Kidney epithelial cell (primary cell): ENCODE results near the gene MYOCD. TPM values are rescaled to one million over a fixed set of nuclear protein-coding genes. Genes with fewer than 3 reads are reported as not detected.

ENCODE experiments used
- DNase-seq: peaks from one replicate; pipeline ENCODE4 v3.0.0-alpha.2; 2010; ENCODE audit warnings: low read depth
- H3K27me3 ChIP-seq: 2 replicates; pipeline ENCODE4 v1.6.0; 2011; ENCODE audit warnings: low read length; ENCODE audit not compliant: control insufficient read depth, insufficient read depth
- H3K36me3 ChIP-seq: 2 replicates; pipeline ENCODE4 v1.5.1; 2011; ENCODE audit warnings: low read length; ENCODE audit not compliant: control insufficient read depth, insufficient read depth
- H3K4me3 ChIP-seq: 2 replicates; pipeline ENCODE4 v1.5.1; 2011; ENCODE audit warnings: low read depth, mild to moderate bottlenecking, control low read depth, low read length
- CTCF ChIP-seq: IDR thresholded peaks from 2 replicates; pipeline ENCODE4 v1.5.1; 2011; ENCODE audit warnings: mild to moderate bottlenecking, moderate library complexity, low read length, control low read depth, inconsistent platforms; ENCODE audit not compliant: insufficient read depth, poor library complexity, severe bottlenecking
- total RNA-seq: library from RNA; depleted of rRNA; stranded (reverse); fragments of >200 nt; gene quantifications from 2 replicates; pipeline ENCODE4 v1.2.3, GENCODE V29; 2015

The MYOCD gene
- total RNA-seq, 1 donor from 2014 or later, result 2.1 TPM

- Histone ChIP-seq H3K4me3 (no peak overlapping the region), H3K36me3 (no peaks in the 10 kb centered on the region), H3K27me3 (no peaks in the 10 kb centered on the region)
- no peak for TF ChIP-seq CTCF
- no peak for DNase-seq
Observed at GRCh38 chr17:12736526-12736925, 70.8 kb downstream of the MYOCD start.

GRCh38 chr17:12737740-12738469 is 72.2 kb downstream of the MYOCD start:
- no peaks in the 10 kb centered on the region for H3K27me3 ChIP-seq
- no peak overlapping the region for H3K4me3 ChIP-seq
- DNase-seq, result no peak
- no peak for TF ChIP-seq CTCF
- no peaks in the 10 kb centered on the region for H3K36me3 ChIP-seq

GRCh38 chr17:12738624-12739023 is 72.9 kb downstream of the MYOCD start:
- no peak for DNase-seq
- Histone ChIP-seq H3K36me3 (no peaks in the 10 kb centered on the region), H3K4me3 (no peak overlapping the region), H3K27me3 (no peaks in the 10 kb centered on the region)
- TF ChIP-seq CTCF, result no peak

GRCh38 chr17:12739500-12739899 is 73.8 kb downstream of the MYOCD start:
- Histone ChIP-seq H3K36me3 (no peaks in the 10 kb centered on the region), H3K4me3 (no peak overlapping the region), H3K27me3 (no peaks in the 10 kb centered on the region)
- TF ChIP-seq CTCF, result no peak
- no peak for DNase-seq

- no peaks in the 10 kb centered on the region for H3K27me3 ChIP-seq
- no peaks in the 10 kb centered on the region for H3K36me3 ChIP-seq
- TF ChIP-seq CTCF, result no peak
- DNase-seq, result no peak
- no peak overlapping the region for H3K4me3 ChIP-seq
Observed at GRCh38 chr17:12743046-12743445, 77.4 kb downstream of the MYOCD start.

- DNase-seq, result no peak
- TF ChIP-seq CTCF, result no peak
- no peaks in the 10 kb centered on the region for H3K36me3 ChIP-seq
Observed at GRCh38 chr17:12744298-12744697, 78.6 kb downstream of the MYOCD start.

More at GRCh38 chr17:12744298-12744697, 78.6 kb downstream of the MYOCD start:
- Histone ChIP-seq H3K4me3 (no peak overlapping the region), H3K27me3 (no peaks in the 10 kb centered on the region)
